Breast epithelium (tissue), 3 donors: ENCODE results near the gene STX2.

ENCODE experiments used
- CTCF ChIP-seq, 3 donors: fragments of 450-650 bp; IDR thresholded peaks; one replicate each; pipeline ENCODE4 v1.5.1; 2016 to 2017; ENCODE audit warnings: antibody characterized with exemption in 3 of 3, mild to moderate bottlenecking in 3 of 3, moderate library complexity in 3 of 3
- POLR2A ChIP-seq: fragments of 450-650 bp; IDR thresholded peaks from one replicate; pipeline ENCODE4 v1.6.1; 2016; ENCODE audit warnings: antibody characterized with exemption, mild to moderate bottlenecking, moderate library complexity
- POLR2AphosphoS5 ChIP-seq, 3 donors: sonication (generic); formaldehyde crosslinking; IDR thresholded peaks; one replicate each; pipeline ENCODE4 v1.6.1; 2017; ENCODE audit warnings: antibody characterized with exemption in 3 of 3

GRCh38 chr12:130860311-130860710 lies 21.3 kb upstream of the STX2 start:
- TF ChIP-seq CTCF (IDR thresholded peaks at IDR 0.05) = no peak
- no peak for TF ChIP-seq POLR2A
- TF ChIP-seq POLR2AphosphoS5 (IDR thresholded peaks at IDR 0.05) = no peak
